Kasumi-1 (cell line): Measurements from ENCODE around the gene C4B.
"Not testable (repeated sequence)": the region's sequence is repeated elsewhere in the genome, so short reads cannot be mapped to it uniquely, and the experiment has no call there.

Experiments used
- DNase-seq, 2 experiments: peaks; one replicate each; lab custom pipeline; 2025; lab: John Stamatoyannopoulos, UW

The C4B gene

DNA sequence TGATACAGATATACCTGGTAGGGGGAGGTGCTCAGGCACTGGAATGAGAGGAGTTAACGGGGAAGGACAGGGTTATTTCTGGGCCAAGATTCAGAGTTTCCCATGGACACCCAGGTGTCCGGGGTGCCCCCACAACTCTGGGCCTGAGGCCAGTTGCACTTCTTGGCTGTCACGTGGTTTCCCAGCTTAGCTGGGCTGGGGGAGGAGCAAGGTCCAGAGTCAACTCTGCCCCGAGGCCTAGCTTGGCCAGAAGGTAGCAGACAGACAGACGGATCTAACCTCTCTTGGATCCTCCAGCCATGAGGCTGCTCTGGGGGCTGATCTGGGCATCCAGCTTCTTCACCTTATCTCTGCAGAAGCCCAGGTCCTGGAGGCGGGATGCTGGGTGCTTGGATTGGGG lies at the start of gene C4B:
TSS of gene C4B (plus strand) at position 249 of the 400 bp plus-strand sequence. CDS start at position 300, 51 bp downstream.
- not testable (repeated sequence) for DNase-seq

DNA sequence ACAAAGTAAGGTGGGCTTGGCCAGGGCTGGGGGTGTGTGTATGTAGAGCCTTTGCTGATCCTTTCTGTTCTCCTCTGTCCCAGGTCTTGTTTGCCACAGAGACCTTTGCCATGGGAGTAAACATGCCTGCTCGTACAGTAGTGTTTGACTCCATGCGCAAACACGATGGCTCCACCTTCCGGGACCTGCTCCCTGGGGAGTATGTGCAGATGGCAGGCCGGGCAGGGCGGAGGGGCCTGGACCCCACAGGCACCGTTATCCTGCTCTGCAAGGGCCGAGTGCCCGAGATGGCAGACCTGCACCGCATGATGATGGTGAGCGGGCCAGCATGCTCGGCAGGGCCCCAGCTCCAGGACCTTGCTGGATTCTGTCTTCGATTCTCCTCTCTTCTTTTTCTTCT lies 48.9 kb upstream of the C4B start:
- DNase-seq: no peak

DNA sequence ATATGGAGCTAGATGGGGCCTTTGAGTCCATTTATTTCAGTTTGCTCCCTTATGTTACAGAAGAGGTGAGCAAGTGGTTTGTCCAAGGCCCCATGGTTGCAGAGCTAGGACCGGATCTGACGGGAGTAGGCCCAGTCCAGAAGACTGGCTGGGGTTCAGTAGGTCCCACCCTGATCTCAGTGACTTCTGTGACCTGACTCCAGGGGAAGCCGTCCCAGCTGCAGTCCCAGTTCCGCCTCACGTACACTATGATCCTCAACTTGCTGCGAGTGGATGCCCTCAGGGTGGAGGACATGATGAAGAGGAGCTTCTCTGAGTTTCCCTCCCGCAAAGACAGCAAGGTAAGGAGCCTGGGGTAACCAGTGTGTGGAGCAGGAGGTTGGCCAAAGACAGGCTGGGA lies 48.1 kb upstream of the C4B start:
- no peak for DNase-seq

DNA sequence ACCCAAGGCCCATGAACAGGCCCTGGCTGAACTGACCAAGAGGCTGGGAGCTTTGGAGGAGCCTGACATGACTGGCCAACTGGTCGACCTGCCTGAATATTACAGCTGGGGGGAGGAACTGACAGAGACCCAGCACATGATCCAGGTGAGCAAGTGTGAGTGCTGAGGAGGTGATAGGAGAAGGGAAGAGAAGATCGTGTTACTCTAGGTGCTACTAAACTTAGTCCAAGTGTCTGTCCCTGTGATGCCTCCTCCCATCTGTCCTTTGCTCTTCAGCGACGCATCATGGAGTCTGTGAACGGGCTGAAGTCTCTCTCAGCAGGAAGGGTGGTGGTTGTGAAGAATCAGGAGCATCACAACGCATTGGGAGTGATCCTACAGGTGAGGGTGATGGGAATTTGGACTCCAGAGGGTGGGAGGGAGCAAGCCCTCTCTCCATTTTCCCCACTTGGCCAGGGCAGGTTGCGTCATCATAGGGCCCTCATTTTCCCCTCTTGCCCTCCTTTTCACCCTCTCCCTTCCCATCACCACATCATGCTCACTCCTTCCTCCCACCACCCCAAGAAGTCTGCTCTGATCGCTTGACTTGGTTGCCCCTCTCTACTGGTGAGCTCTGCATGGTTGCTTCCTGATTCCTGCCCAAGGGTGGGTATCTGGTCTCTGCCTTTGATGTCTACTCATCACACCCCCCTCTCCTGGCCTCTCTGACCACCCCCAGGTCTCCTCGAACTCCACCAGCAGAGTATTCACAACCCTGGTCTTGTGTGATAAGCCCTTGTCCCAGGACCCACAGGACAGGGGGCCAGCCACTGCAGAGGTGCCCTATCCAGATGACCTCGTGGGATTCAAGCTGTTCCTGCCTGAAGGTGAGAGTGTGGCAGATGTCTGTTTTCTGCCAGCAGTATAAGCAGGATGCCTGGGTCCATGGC lies 47.3 kb upstream of the C4B start:
- DNase-seq: no peak

DNA sequence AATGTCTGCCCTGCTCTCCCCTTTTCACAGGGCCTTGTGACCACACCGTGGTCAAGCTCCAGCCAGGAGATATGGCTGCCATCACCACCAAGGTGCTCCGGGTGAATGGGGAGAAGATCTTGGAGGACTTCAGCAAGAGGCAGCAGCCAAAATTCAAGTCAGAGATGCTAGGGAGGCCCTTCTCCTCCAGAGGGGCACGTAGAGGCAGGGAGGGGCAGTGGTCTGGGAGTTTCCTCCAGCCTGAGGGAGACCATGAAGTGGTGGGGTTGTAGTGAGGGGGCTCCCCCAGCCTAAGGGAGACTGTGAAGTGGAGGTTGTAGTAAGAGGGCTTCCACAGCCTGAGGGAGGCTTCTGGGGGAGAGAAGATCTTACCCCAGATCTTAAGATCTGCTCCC lies 46.7 kb upstream of the C4B start:
- DNase-seq: no peak

DNA sequence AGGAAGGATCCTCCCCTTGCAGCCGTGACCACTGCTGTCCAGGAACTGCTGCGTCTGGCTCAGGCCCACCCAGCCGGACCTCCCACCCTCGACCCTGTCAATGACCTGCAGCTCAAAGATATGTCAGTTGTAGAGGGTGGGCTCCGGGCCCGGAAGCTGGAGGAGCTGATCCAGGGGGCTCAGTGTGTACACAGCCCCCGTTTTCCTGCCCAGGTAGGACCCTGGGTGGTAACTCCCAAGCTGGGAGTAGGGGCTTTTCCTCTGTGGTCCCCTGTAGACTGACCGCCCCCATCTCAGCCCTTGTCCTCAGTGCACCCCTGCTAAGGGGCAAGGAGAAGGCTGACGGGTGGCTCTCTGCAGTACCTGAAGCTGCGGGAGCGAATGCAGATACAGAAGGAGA lies 46.3 kb upstream of the C4B start:
- no peak for DNase-seq

DNA sequence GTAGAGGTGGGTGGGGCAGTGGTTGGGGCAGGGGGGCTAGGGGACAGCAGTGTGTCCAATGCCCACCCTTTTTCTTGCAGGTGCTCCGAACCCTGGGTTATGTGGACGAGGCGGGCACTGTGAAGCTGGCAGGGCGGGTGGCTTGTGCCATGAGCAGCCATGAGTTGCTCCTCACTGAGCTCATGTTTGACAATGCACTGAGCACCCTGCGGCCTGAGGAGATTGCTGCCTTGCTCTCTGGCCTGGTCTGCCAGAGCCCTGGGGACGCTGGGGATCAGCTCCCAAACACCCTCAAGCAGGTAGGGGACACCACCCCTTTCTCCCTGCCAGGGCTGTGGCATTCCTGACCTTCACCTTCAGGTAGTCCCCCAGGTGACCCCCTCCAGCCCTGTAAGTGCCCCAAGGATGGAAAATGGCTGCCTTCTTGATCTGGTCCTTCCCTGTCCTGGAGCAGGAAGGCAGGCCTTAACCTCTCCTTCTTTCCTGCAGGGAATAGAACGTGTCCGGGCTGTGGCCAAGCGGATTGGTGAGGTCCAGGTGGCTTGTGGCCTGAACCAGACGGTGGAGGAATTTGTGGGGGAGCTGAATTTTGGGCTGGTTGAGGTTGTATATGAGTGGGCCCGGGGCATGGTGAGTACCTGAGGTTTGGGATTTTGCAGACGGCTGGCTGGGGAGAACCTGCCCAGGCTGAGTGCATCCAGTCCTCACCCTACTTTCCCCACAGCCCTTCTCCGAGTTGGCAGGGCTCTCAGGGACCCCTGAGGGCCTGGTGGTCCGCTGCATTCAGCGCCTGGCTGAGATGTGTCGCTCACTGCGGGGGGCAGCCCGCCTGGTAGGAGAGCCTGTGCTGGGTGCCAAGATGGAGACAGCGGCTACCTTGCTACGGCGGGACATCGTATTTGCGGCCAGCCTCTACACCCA lies 45.5 kb upstream of the C4B start:
- no peak for DNase-seq

DNA sequence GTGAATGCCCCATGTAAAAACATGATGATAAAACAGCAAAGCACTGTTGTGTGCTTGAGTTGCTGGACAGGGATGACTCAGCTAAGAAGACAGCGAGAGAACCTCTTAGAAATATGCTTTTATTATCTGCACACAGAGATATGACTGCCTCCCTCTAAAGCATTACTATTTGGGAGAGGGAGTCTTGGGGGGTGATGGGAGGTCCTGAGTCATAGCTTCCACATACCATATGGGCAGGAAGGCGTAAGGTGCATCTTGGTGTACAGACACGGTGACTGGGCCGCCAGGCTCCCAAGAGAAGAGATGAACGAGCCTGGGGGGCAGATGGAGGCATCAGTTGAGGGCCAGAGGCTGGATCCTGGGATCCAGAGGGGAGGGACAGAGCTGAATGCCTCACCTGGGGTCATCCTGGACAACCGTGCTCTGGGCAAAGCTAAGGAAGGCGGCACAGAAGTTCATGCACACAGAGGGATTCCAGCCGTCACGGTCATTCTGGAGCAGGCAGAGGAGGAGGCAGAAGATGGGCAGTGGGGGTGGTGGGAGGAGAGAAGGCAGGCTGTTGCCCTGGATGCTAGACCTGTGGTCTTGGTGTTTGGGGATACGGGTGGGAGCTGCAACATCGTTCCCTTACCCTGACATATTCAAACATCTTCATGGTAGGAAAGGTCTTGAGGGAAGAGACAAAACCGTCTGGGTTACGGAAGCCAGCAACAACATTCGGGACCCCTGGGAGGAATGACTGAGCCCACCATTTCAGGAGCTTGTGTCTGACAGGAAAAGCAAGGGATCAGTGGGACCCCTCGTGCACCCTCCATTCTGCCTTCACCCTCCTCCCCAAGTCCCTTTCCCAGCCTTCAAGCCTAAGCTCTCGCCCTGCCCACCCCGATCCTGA lies 44.6 kb upstream of the C4B start:
- no peak for DNase-seq

DNA sequence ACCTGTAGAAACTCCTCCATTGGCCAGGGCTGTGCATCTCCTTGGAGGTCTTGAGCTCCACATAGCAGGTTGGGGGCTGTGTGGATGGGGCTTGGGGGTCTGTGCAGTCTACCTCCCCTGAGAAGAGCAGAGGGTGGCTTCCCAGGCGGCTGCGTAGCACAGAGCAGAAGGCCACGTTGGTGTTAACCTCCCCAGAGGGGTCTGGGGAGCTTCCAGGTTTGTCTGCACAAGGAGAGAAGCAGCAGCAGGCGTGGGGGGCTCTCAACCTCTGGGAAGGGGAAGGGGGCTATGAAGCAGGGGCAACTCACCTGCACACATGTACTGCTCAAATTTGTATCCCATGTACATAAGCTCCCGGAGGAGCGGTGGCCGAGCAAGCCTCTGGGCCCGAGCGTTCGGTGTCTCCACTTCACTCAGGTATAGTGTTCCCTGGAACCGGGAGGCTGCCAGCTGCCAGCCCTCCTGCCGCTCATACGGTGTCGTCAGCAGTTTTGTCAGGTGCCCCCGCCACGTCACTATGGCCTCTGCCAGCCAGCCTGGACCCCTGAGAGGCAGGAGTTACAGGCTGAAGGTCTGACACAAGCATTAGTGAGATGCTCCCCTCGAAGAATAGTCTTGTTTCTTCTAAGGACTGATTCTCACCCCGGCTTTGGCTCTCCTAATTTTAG lies 43.9 kb upstream of the C4B start:
- DNase-seq: no peak

DNA sequence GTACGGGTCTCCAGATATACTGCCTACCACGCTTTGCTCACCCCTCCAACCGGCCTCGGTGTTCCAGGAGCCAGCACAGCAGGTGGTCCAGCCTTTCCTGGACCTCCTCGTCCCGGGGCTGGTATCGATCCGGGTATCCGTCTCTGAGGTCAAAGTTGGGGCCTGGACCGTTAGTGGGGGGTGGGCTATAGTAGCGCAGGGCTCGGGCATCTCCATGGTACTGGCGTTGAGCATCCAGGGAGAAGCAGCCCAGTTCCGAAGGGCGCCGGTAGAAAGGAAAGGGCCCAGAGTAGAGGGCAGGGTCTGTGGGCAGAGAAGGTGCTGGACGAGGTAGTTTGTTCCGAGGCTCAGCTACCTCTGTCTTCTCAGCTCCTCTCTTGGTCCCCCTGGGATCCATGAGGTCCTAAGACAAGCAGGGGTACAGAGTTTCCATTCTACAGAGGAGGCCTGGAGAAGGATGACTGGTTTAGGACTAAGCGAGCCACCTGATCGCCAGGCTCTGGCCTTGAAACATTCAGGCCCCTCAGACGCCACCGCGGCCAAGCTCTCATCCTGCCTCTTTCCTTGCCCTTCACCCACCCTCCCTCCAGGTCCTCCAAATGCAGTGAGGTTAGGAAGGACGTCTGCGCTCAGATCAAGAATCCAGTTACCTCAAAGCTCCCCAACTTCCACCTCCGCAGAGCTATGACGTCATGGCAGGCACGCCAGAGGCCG lies 43.2 kb upstream of the C4B start:
- no peak for DNase-seq

DNA sequence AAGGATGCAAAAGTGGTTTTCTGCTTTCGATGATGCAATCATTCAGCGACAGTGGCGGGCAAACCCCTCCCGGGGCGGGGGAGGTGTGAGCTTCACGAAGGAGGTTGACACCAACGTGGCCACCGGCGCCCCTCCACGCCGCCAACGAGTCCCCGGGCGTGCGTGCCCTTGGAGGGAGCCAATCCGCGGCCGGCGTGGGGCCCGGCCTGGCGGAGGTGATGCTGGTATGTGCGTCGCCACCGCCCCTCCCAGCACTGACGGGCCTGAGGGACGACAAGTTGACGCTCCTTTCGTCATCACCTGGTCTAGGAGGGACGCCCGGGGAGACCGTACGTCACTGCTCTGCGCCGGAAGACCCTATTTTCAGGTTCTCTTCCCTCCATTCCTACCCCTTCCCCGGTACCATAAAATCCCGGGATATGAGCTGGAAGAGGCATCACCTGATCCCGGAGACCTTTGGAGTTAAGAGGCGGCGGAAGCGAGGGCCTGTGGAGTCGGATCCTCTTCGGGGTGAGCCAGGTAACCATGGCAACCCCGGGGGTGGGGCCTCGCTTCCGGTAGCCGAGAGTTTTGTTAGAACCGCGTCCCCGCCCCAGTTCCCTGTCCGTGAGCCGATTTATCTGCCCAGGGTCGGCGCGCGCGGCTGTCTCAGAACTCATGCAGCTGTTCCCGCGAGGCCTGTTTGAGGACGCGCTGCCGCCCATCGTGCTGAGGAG lies 42.4 kb upstream of the C4B start, which contains the start of gene DXO:
TSS of gene DXO (minus strand) at position 146 of the 716 bp plus-strand sequence. CDS start 463 bp downstream, outside the sequence.
- peak; percentile 93 to 95 for DNase-seq

DNA sequence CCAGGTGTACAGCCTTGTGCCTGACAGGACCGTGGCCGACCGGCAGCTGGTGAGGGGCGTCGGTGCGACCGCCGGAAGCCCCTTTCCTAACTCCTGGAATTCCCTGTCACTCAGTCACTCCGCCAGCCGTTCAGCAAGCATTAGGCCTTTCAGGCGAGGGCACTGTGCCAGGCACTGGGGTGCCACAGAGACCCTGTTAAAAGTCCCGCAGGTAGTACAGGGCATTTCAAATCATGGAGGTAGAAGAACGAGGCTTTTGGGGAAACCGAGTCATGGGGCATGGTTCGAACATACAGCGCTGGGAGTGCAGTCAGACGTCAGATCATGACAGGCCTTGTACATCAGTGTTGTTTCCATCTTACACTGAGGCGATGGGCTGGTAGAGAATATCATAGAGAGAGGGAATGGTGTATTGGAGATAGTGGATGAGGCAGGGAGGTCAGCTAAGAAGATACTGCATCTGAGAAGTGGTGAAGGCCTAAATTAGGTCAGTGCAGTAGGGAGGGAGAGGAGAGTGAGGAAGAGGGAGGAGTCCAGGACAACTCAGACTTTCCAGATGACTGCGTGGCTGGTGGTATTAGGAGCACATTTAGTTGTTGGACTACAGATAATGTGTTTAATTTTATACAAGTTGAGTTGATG lies 41.8 kb upstream of the C4B start:
- DNase-seq: no peak

DNA sequence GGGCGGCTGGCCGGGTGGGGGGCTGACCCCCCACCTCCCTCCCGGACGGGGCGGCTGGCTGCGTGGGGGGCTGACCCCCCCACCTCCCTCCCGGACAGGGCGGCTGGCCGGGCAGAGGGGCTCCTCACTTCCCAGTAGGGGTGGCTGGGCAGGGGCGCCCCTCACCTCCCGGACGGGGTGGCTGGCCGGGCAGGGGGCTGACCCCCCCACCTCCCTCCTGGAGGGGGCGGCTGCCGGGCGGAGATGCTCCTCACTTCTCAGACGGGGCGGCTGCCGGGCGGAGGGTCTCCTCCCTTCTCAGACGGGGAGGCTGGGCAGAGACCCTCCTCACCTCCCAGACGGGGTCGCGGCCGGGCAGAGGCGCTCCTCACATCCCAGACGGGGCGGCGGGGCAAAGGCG lies 38.5 kb upstream of the C4B start:
- DNase-seq: not testable (repeated sequence)

DNA sequence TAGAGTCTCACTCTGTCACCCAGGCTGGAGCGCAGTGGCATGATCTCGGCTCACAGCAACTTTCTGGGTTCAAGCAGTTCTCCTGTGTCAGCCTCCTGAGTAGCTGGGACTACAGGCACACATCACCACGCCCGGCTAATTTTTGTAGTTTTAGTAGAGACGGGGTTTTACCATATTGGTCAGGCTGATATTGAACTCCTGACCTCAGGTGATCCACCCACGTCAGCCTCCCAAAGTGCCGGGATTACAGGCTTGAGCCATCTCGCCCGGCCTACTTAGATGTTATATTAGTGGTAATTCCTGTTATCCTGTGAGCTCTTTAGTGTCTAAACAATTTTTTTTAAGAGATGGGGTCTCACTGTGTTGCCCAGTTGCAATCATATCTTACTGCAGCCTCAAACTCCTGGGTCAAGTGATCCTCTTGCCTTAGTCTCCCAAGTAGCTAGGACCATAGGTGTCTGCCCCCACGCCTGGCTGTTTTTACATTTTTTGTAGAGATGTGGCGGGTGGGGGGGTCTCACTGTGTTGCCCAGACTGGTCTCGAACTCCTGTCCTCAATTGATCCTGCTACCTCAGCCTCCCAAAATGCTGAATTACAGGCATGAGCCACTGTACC lies 36.7 kb upstream of the C4B start:
- no peak for DNase-seq

DNA sequence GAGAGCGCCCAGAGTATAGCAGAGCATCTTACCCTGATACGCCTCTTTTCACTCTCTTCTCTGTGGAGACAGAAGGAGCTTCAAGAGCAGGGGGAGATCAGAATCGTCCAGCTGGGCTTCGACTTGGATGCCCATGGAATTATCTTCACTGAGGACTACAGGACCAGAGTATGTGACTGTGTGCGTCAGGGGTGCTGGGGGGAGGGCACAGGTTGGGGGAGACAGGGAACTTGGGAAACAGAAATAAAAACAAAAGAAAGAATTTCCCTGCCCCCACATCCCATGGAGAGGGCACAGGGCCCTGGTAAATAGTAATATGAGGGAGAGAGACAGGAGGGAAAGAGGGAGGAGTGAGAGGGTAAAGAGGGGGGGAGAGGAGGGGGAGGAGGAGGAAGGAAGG lies 35.8 kb upstream of the C4B start:
- DNase-seq: no peak

DNA sequence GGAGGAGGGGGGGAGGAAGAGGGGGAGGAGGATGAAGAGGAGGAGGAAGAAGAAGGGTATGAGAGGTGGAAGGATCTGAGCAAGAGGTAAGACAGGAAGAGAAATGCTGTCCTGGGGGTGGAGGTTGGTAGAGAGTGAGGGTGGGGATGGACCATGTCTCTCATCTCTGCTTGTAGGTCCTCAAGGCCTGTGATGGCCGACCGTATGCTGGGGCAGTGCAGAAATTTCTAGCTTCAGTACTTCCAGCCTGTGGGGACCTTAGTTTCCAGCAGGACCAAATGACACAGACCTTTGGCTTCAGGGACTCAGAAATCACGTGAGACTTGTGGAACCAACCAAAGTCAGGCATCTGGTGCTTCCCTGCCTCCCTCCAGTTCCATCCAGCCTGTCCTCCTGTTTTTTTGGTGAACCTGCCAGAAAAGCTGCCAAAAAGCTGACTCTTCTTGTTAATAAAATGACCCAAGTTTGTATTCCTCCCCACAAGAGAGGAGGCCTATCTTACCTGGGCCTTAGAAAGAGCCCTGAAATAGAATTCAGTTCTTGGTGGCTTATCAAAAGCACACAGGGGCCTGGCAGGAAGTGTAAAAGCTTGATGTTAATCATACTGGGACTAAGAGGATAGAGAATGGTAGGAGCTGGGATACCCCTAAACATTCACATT lies 35.2 kb upstream of the C4B start:
- DNase-seq: no peak

DNA sequence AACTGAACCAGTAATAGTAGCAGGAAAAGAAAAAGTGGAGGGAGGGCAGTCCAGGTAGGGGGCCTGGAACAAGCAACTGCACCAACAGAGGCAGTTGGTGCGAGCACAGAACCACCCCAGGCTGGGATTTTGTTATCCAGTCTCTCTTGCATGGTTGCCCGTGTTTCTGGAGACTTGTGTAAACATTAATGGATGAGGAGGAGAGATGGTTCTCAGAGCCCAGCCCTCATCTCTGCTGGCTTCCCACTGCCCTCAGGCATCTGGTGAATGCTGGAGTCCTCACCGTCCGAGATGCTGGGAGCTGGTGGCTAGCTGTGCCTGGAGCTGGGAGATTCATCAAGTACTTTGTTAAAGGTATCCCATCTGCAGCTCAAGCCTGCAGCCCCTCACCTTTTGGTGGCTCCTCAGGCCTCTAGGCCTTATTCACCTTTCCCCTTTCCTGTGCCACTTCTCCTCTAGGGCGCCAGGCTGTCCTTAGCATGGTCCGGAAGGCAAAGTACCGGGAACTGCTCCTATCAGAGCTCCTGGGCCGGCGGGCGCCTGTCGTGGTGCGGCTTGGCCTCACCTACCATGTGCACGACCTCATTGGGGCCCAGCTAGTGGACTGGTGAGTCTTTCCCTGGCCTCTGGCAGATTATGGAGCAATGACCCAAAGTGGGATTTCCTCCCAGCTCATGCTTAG lies 34.3 kb upstream of the C4B start:
- DNase-seq: not testable (repeated sequence)

DNA sequence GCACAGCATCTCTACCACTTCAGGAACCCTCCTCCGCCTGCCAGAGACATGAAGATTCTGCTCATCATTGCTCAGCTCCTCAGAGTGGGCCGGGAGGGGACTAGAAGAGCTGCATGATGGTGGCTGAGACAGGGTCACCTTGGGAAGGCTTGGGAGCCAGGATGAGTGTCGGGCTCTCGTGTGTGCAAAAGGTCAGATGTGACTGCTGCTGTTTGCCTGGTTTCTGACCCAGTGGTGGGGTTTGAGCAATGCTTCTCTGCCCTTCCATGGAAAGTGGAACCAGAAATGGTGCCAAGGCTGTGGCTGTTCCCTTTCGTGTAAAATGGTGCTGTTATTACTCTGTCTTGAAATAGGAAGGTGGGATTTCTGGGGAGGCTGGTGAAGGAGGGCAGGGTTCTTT lies 33.6 kb upstream of the C4B start:
- not testable (repeated sequence) for DNase-seq
